Uterus (tissue), 4 donors: ENCODE measurements around the gene LTF. TPM values are rescaled to one million over a fixed set of nuclear protein-coding genes. Genes with fewer than 3 reads are reported as not detected.
"Not testable (repeated sequence)": the region's sequence is repeated elsewhere in the genome, so short reads cannot be mapped to it uniquely, and the experiment has no call there.

Experiments used
- DNase-seq, 2 donors: peaks; one replicate each; pipeline ENCODE4 v3.0.0-alpha.2; 2019 to 2020
- H3K27ac ChIP-seq, 2 donors: fragments of 200-600 bp; sonication (generic); 1 replicate in 1 of 2; 2 replicates in 1 of 2; pipeline ENCODE4 v1.5.1; 2016 to 2018
- H3K27me3 ChIP-seq, 2 donors: fragments of 200-600 bp; sonication (generic); one replicate each; pipeline ENCODE4 v1.5.1; 2018 to 2019; ENCODE audit warnings: control low read depth in 1 of 2
- H3K36me3 ChIP-seq, 2 donors: fragments of 200-600 bp; sonication (generic); one replicate each; pipeline ENCODE4 v1.5.1; 2019; ENCODE audit warnings: control low read depth in 1 of 2
- H3K4me1 ChIP-seq, 2 donors: fragments of 200-600 bp; sonication (generic); one replicate each; pipeline ENCODE4 v1.5.1; 2018 to 2019; ENCODE audit warnings: control low read depth in 1 of 2
- H3K4me3 ChIP-seq, 2 donors: fragments of 200-600 bp; sonication (generic); 1 replicate in 1 of 2; 2 replicates in 1 of 2; pipeline ENCODE4 v1.5.1; 2018 to 2019; ENCODE audit warnings: mild to moderate bottlenecking in 1 of 2
- H3K9me3 ChIP-seq, 2 donors: fragments of 200-600 bp; sonication (generic); one replicate each; pipeline ENCODE4 v1.5.1; 2019; ENCODE audit warnings: control low read depth in 1 of 2
- POLR2A ChIP-seq, 2 donors: fragments of 450-650 bp; IDR thresholded peaks; one replicate each; pipeline ENCODE4 v1.6.1; 2016; ENCODE audit warnings: antibody characterized with exemption in 2 of 2, mild to moderate bottlenecking in 1 of 2, moderate library complexity in 1 of 2
- intact Hi-C: fragments of 100-400 bp; cut with DNase I; formaldehyde crosslinking; loops from one replicate; pipeline ENCODE4 v1.15.1; 2023; ENCODE audit warnings: low total_unique reads
- total RNA-seq, 4 donors: library from RNA; depleted of rRNA in 3 of 4; stranded (reverse); fragments of >200 nt in 3 of 4; gene quantifications; one replicate each; pipeline versions ENCODE4 v1.1.0 to v1.2.4, GENCODE V29; 2014 to 2023
- TF ChIP-seq, protein P1 (sequence below), 4 experiments: fragments of 200-600 bp in 2 of 4; fragments of 450-650 bp in 2 of 4; sonication (generic) in 2 of 4; IDR thresholded peaks; one replicate each; pipeline ENCODE4 v1.5.1; 2016 to 2019; ENCODE audit warnings: antibody characterized with exemption in 4 of 4, mild to moderate bottlenecking in 2 of 4, moderate library complexity in 1 of 4
- donor health status: DM: yes; HTN: yes; CAD: no.

The LTF gene
- total RNA-seq, 4 donors from 2014 or later: 0.59 to 9.0 (median 2.8) TPM

DNA sequence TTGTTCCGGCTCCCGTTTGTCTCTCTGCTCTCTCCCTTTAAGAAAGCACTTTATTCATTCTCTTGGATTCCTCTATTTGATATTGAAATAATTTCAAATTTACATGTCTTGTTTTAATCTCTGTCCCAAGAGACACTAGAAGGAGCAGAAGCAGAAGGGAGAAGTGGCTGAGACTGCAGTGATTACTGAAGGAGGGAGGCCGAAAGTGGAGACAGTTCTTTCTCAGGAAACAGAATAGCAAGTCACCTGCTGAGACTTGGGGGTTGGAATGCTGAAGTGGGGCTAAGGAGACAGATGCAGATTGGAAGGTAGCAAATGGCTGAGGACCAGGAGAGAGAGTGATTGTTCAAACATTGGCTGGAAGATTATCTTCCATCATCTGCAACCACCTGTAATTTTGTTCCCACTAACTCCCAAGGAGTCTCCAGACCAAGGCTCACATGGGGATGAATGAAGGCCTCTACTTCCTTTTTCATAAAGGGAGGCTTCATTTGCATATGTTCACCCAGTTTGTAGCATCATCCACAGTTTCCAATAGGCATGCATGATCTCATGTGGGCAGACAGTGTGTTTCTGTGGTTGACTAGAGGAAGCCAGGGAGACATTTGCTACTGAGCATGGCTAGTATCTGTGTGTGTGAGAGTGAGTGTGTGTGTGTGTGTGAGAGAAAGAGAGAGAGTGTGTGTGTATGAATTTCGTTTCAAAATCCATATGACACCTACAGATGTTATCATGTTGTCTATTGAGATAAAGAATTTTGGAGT is 24.0 kb downstream of the LTF start:
- Histone ChIP-seq H3K4me3 (no peak overlapping the region), H3K36me3 (no peaks in the 10 kb centered on the region), H3K4me1 (no peaks in the 10 kb centered on the region), H3K27me3 (no peaks in the 10 kb centered on the region), H3K27ac (no peak overlapping the region), H3K9me3 (no peaks in the 10 kb centered on the region)
- intact Hi-C loops: no loop called here
- TF ChIP-seq, protein P1, sequence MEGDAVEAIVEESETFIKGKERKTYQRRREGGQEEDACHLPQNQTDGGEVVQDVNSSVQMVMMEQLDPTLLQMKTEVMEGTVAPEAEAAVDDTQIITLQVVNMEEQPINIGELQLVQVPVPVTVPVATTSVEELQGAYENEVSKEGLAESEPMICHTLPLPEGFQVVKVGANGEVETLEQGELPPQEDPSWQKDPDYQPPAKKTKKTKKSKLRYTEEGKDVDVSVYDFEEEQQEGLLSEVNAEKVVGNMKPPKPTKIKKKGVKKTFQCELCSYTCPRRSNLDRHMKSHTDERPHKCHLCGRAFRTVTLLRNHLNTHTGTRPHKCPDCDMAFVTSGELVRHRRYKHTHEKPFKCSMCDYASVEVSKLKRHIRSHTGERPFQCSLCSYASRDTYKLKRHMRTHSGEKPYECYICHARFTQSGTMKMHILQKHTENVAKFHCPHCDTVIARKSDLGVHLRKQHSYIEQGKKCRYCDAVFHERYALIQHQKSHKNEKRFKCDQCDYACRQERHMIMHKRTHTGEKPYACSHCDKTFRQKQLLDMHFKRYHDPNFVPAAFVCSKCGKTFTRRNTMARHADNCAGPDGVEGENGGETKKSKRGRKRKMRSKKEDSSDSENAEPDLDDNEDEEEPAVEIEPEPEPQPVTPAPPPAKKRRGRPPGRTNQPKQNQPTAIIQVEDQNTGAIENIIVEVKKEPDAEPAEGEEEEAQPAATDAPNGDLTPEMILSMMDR (IDR thresholded peaks at IDR 0.05): no peak
- TF ChIP-seq POLR2A (IDR thresholded peaks at IDR 0.05): no peak
- DNase-seq: no peak

DNA sequence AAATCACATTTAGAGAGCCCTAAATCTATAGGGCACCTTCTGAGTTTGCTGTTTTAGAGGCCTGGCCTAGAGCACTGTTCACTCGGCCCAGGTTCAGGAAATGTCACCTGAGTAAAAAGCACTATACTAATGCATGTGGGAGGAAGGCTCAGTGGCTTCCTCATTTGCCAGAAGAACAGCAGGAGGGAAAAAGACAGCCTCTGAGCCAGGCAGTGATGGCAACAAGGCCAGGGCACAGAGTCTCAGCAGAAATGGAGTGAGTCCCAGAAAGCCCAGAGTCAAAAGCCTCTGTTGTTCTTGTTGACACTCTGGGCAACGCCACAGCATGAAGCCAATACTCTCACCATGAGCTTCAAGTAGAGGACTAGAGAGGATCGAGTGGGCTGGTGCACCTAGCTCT is 25.9 kb downstream of the LTF start:
- Histone ChIP-seq H3K27ac (no peak overlapping the region), H3K36me3 (no peaks in the 10 kb centered on the region), H3K9me3 (no peaks in the 10 kb centered on the region), H3K27me3 (no peaks in the 10 kb centered on the region), H3K4me1 (no peaks in the 10 kb centered on the region), H3K4me3 (no peak overlapping the region)
- intact Hi-C loops: no loop called here
- no peak for DNase-seq
- TF ChIP-seq, protein P1 (IDR thresholded peaks at IDR 0.05): no peak
- TF ChIP-seq POLR2A (IDR thresholded peaks at IDR 0.05): no peak

DNA sequence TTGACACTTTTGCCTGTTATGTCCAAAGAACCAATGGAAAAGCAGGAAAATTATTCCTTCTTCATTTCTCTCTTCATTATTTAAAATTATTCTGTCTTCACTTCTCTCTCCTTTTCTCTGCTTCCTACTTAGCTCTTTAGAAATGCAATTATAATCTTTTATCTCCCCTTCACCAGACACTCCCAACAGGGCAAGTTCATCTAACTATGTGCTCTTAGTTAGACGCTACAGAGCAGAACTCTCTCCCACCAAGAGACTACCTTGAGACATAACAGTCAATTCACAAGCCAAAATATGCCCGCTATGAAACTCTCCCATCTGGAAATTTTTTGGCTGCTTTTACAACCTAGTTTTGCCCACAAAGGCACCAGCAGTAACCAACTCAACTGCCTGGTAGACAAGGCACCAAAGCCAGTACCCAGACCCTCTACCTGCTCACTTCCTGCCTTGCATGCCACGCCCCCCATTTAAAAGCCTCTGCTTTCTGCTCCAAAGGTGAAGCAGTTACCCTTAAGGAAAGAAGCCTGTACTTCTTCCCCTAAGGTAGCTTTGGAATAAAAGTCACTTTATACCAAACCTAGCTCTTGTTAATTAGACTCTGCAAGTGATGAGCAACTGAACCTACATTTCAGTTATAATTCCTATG is 29.5 kb downstream of the LTF start:
- H3K4me3 ChIP-seq: no peak overlapping the region
- H3K4me1 ChIP-seq: no peaks in the 10 kb centered on the region
- H3K9me3 ChIP-seq: no peaks in the 10 kb centered on the region
- no peaks in the 10 kb centered on the region for H3K36me3 ChIP-seq
- H3K27me3 ChIP-seq: no peaks in the 10 kb centered on the region
- H3K27ac ChIP-seq: no peak overlapping the region
- intact Hi-C loops: no loop called here
- TF ChIP-seq, protein P1 (IDR thresholded peaks at IDR 0.05): no peak
- no peak for TF ChIP-seq POLR2A (IDR thresholded peaks at IDR 0.05)
- DNase-seq: no peak

DNA sequence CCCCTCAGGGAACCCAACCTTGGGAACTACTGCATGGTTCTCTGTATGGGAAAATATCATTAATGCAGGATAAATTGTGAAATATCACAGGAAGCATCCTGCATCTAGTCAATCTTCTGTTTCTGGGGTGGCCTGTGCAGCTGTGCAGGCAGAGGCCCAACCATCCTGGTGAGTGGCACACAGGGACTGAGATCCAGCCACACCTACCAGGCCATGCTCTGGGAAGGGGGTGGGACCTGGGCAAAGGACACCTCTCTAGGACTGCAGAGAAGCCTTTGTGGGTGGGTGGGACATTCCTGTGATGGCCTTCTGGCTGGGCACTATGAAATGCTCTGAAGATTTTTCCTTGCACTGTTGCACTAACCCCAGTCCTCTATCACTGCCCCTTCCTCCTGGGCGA is 30.9 kb downstream of the LTF start:
- H3K4me3 ChIP-seq: no peak overlapping the region
- no peaks in the 10 kb centered on the region for H3K4me1 ChIP-seq
- no peaks in the 10 kb centered on the region for H3K27me3 ChIP-seq
- no peaks in the 10 kb centered on the region for H3K36me3 ChIP-seq
- TF ChIP-seq POLR2A (IDR thresholded peaks at IDR 0.05): no peak
- TF ChIP-seq, protein P1 (IDR thresholded peaks at IDR 0.05): no peak
- H3K27ac ChIP-seq: no peak overlapping the region
- no peaks in the 10 kb centered on the region for H3K9me3 ChIP-seq
- intact Hi-C loops: no loop called here
- DNase-seq: no peak

DNA sequence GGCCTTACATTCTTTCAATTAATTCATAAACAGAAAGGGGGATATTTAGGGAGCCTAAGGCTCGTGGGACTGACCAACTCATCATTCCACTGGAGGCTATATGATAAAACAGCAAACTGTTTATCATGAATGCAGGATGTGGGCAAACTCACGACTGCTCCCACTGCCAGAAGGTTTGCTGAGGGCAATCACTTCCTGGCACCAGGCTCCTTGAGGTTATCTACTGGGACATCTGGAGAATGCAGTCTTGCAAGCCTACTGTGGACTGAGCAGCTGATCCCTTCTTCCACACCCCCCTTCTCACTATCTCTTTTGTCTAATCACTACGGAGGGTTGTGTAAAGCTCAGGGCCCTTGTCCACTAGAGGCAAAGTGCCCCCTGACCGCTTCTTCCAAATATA is 31.6 kb downstream of the LTF start:
- H3K9me3 ChIP-seq, H3K27me3 ChIP-seq, H3K4me3 ChIP-seq, H3K27ac ChIP-seq, intact Hi-C loops, H3K4me1 ChIP-seq, DNase-seq, H3K36me3 ChIP-seq: not testable (repeated sequence)

DNA sequence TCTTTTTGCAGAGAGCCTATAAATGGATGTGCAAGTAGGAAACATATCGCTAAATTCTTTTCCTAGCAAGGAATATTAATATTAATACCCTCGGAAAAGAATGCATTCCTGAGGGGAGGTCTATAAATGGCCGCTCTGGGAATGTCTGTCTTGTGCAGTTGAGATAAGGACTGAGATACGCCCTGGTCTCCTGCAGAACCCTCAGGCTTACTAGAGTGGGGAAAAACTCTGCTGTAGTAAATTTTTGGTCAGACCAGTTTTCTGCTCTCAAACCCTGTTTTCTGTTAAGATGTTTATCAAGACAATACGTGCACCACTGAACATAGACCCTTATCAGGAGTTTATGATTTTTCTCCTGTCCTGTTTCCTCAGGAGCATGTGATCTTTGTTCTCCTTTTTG is 32.8 kb downstream of the LTF start:
- DNase-seq, H3K27me3 ChIP-seq, H3K4me3 ChIP-seq, H3K9me3 ChIP-seq, intact Hi-C loops, H3K4me1 ChIP-seq, H3K27ac ChIP-seq, H3K36me3 ChIP-seq: not testable (repeated sequence)

DNA sequence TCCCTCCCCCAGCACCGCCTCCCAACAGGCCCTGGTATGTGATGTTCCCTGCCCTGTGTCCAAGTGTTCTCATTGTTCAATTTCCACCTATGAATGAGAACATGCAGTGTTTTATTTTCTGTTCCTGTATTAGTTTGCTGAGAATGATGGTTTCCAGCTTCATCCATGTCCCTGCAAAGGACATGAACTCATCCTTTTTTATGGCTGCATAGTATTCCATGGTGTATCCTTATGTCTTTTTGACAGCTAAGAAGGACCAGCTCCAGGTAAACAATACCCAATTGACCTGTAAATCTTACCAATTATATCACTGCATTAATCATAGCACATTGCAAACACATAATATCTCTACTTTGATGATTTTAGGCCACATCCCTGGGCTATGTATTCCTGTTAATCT is 33.8 kb downstream of the LTF start:
- H3K36me3 ChIP-seq, H3K27me3 ChIP-seq, intact Hi-C loops, H3K27ac ChIP-seq, DNase-seq, H3K9me3 ChIP-seq, H3K4me3 ChIP-seq, H3K4me1 ChIP-seq: not testable (repeated sequence)
